Caki2 (cell line): Measurements from ENCODE around the gene SLC24A3. TPM values are rescaled to one million over a fixed set of nuclear protein-coding genes. Genes with fewer than 3 reads are reported as not detected.
"Not testable (repeated sequence)": the region's sequence is repeated elsewhere in the genome, so short reads cannot be mapped to it uniquely, and the experiment has no call there.

Experiments used
- DNase-seq: peaks from one replicate; pipeline ENCODE4 v3.0.0-alpha.2; 2015; ENCODE audit warnings: low read depth
- in situ Hi-C: cut with HindIII; loops from 2 replicates; pipeline ENCODE4 v1.10.0; 2016; ENCODE audit warnings: low sequenced_read_pairs, low pct_unique_long_range_greater_than_20kb, mixed read lengths
- total RNA-seq: library from RNA; depleted of rRNA; stranded (reverse); fragments of >200 nt; shearing (Covaris generic); gene quantifications from 2 replicates; pipeline ENCODE4 v1.2.3, GENCODE V29; 2014; ENCODE audit warnings: low replicate concordance

Gene SLC24A3
- total RNA-seq, 1 experiment from 2014 or later = not detected

DNA sequence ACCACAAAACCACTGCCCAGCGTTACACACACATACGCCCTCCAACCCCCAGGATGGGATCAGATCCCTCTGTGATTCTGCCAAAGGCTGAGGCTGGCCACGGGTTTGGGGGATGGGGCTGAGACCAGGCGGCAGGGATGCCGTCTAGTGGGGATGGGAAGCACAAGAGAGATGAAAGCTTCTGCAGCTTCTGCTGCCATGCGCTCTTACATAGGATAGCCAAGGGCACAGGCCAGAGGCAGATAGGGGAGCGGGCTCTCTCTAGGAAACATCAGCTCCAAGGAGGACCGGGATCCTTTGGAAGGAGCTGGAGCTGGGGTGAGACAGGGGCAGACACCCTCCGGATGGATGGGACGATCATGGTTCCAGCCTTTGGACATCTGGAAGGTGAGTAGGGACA lies 526.9 kb downstream of the SLC24A3 start:
- DNase-seq = no peak
- in situ Hi-C loops = no loop called here

DNA sequence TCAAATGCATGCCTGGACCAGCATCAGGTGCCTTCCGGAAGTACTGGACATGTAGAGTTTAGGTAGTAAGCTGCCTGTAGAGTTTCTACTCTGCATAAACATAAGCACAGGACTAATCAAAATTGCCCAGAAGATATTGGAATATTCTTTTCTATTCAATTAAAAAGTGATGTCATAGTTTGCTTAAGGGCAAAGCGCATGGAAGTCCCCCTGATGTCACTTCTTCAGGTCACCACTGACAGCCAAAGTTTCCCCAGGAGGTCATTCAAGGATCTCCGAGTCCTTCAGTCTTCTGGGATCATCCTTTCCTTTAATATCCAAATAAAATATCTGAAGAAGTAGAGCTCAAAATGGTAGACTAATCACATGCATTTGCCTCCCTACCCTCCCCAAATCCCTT lies 528.1 kb downstream of the SLC24A3 start:
- no peak for DNase-seq
- in situ Hi-C loops = no loop called here

DNA sequence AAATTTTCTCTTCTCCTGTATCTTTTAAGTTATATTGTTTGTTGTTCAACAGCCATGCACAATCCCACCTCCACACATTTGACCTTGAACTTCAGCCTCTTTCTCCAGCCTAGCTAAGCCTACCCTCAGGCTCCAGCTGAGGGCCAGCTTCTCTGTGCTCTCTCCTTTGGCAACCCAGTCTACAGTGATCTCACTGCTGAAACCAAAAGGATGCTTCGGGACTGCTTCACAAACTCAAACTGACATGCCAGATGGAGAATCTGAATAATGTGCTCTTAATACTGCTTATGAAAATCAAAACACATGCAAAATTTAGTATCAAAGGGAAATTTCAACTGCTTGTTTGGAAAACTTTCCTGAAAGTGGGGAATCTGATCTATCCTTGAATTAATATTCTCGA lies 529.5 kb downstream of the SLC24A3 start:
- no peak for DNase-seq
- in situ Hi-C loops = no loop called here

DNA sequence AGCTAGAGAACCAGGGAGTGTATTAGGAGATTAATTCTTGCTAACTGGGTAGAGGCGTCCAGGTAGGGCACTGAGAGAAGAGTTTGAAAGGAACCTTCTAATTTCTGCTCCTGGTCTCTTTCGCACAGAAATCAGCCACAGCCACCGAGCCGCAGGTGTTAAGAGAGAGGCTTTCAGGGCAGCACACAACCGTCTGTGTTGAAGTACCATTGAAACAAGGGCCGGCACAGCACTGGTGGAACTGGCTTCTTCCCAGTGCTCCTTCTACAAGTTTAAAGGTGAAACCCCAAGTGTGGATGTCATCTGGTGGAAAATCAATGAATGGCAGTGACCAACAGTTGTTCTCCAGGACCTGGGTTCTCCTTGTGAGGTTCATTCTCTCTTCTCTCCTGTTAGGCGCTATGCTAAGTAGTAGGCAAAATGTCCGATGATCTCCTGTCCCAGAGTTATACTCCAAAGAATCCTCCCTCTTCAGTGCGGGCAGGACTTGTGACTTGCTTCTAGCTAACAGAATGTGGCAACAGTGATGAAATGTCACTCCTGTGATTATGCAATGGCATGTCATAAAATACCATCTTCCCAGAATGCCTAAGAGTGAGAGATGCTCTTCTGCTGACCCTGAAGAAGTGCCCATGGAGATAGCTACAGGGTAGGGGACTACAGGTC lies 530.7 kb downstream of the SLC24A3 start:
- DNase-seq = no peak
- in situ Hi-C loops = no loop called here

DNA sequence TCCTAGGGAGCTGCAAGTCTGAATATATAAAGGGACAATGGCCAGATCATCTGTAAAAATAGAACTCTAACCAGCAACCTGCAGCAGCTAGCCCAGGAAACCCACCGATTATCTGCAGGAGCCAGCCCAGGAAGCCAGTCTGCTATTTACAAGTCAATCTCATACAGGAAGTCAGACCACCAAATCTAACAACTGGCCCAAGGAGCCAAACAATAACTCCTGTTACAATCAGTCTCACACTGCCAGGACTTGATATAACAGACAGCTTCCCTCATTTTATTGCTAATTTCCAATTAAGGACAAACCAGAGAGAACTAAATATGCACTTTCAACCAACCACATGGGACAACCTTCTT lies 531.2 kb downstream of the SLC24A3 start:
- in situ Hi-C loops = no loop called here

DNA sequence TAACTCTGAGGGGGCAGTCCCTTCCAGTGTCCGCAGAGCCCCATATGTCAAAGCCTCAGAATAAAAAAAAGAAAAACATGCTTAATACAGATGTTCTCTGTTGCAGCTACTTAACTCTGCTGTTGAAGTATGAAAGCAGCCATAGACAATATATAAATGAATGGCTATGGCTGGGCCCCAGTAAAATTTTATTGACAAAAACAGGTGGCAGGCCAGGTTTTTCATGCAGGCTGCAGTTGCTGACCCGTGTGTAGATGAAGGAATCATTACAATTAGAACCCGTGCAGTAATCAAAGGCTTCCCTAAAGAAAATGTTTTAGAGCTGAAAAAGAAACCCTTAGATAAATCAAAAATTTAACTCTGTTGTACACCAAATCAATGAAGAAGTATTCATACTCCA lies 532.7 kb downstream of the SLC24A3 start:
- in situ Hi-C loops = no loop called here
- no peak for DNase-seq

More for the DNA sequence above, 531.2 kb downstream of the SLC24A3 start:
- DNase-seq = no peak

DNA sequence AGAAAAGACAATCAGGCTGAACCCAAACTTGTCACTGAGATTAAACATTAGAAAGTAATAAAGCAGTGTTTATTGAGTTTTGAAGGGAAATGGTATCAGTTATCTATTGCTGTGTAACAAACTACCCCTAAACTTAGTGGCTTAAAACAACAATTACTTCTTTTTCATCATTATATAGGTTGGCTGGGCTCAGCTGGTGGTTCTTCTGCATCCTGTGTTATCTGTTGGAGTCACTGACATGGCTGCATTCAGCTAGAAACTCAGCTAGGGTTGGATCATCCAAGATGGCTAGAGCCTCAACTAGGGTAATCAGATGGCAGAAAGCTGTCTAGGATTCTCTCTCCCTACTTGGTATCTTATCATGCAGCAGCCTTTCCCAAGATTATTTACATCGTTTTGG lies 533.1 kb downstream of the SLC24A3 start:
- no peak for DNase-seq
- in situ Hi-C loops = no loop called here

DNA sequence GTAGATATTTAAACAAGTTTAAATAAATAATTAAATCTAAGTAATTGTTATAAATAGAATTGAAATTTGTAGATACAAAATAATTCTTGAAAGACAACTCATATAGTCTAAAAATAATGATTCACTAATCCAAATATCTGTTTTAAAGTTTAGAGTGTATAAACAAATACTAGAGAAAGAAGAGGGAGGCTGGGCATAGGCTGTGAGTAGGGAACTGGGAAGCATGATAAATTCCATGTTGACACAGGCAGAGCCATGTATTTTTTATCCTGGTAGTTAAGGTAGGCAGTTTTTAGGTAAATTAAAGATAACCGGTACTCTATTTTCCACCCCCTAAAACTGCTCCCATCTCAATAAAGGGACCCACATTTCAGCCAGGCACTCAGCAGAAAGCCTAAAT lies 534.0 kb downstream of the SLC24A3 start:
- in situ Hi-C loops = no loop called here
- no peak for DNase-seq

DNA sequence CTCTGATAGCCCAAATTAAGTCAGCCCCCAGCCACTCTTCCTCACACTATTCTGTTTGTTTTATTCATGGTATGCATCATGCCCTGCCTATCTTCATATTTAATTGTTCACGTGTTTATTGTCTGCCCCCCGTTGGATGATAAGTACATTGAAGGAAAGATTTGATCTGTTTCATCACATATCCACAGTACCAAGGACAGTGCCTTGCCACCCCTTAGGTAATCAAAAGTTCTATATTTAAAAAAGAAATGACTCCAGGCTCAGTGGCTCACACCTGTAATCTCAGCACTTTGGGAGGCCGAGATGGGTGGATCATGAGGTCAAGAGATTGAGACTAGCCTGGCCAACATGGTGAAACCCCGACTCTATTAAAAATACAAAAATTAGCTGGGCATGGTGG lies 535.5 kb downstream of the SLC24A3 start:
- no peak for DNase-seq
- in situ Hi-C loops = no loop called here

DNA sequence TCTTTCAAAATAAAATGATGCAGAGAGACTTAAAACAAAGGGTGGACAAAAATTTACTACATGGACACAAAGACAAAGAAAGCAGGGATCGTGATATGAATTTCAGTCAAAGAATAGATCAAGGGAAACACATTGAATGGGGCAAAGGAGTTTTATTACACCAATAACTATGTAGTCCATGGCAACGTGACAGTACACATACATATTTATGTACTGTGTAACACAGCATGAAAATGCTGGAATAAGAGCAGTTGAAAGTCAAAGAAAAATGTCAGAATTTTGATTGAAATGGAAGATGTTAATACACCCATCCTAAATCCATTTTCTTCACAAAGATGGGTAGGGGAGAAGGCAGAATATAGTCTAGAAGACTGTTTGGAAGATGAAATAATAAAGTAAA lies 536.2 kb downstream of the SLC24A3 start:
- no peak for DNase-seq
- in situ Hi-C loops = no loop called here

DNA sequence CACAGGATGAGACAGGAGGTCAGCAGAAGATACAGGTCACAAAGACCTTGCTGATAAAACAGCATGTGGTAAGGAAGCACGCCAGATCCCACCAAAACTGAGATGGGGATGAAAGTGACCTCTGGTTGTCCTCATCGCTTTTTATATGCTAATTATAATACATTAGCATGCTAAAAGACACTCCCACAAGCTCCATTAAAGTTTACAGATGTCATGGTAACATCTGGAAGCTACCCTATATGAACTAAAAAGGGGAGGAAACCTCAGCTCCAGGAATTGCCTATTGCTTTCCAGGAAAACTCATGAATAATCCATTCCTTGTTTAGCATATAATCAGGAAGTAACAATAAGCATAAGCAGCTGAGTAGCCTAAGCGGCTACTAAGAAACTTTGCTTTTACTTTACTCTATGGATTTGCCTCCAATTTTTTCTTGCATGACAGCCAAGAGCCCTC lies 537.2 kb downstream of the SLC24A3 start:
- in situ Hi-C loops = no loop called here
- no peak for DNase-seq

DNA sequence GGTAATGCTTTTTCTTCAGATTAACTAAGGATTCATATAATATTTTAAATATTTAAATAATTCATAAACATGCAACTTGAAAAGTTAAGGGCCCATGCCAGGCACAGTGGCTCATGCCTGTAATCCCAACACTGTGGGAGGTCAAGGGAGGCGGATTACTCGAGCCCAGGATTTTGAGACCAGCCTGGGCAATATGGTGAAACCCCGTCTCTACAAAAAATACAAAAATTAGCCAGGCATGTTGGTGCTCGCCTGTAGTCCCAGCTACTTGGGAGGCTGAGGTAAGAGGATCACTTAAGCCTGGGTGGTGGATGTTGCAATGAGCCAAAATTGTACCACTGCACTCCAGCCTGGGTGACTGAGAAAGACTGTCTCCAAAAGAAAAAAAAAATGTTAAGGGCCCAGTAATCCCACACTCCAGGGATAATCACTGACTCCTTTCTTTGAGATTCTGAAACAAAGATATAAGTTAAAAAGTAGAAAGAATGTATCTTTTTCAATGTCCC lies 537.7 kb downstream of the SLC24A3 start:
- no peak for DNase-seq
- in situ Hi-C loops = no loop called here

DNA sequence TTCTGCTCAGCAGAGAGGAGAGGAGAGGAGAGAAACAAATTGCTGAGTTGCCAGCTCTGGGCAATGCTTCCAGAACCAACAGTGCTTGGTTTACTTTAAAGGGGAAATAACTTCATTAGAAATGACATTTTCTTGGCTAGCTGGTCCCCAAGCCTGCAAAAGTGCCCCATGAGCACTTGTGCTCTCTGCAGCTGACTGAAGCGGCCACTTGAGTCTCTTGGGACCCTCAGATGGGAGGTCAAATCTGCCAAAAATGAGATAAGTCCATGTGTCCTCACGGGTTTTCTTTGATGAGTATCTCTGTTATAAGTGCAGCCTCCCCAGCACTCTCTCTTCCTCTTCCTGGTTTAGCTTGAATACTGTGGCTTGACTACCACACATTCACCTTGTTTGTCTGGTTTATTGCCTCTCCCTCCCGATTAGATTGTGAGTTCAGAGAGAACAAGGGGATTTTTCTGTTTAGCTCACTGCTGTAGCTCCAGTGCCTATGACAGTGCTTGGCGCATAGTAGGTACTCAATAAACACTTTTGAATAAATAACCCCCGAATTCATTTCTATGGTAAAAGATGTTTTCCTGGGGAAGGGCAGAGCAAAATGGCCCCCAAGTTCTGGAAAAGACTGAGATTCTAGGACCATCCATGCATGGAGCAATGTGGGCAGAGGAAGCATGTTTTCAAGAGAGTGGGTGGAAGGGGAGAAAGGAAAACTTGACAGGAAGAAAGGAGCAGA lies 538.6 kb downstream of the SLC24A3 start:
- DNase-seq = no peak
- in situ Hi-C loops = no loop called here

DNA sequence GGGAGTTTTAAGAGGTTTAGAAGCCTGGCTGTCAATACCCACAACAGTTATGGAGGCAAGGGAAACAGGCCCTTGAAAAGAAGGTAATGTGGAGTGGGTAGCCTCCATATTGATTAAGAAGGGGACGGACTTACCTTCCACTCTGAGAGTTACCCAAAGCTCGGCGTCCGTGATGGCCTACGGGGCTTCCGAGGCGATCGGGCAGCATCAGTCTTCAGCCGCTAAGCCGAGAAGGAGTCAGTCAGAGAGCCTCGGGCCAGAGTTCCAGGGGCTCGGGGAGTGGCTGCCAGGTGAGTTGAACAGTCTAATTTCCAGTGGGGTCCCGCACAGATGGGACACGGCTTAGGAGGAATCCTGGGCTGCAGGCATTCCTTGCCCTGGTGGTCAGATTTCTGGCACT lies 541.8 kb downstream of the SLC24A3 start:
- DNase-seq, in situ Hi-C loops: not testable (repeated sequence)

DNA sequence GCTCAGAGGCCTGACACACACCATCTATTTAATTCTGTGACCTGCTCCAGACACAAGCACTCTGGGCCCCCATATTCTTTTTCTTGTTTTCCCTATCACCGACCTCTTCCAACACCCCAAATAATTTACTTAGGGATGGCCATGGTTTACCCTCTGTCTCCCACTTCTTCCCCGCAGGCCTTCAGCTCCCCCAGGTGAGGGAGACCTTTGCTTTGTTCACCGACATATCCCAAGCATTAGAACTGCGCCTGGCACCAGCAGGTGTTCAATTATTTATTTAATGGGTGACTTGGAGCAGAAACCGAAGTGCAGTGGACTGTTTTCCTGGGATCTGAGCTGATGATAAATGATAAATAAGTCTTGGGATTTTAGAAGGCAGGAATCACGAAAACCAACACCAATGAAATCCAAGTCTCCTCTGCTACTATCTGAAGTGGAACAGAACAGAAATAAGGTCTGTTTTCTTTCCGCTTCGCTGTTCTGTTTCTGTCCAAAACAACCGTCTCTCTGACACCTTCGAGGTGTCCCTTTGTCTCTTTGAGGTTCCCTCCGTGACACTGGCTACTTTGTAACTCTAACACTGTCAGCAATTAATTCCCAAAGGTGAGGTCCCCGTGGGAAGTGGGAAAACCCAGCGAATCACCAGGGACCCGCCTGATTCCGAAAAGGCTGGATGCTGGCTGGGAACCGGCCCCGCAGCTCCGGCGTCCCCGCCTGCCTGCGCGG lies 544.5 kb downstream of the SLC24A3 start:
- DNase-seq = no peak
- in situ Hi-C loops = no loop called here

DNA sequence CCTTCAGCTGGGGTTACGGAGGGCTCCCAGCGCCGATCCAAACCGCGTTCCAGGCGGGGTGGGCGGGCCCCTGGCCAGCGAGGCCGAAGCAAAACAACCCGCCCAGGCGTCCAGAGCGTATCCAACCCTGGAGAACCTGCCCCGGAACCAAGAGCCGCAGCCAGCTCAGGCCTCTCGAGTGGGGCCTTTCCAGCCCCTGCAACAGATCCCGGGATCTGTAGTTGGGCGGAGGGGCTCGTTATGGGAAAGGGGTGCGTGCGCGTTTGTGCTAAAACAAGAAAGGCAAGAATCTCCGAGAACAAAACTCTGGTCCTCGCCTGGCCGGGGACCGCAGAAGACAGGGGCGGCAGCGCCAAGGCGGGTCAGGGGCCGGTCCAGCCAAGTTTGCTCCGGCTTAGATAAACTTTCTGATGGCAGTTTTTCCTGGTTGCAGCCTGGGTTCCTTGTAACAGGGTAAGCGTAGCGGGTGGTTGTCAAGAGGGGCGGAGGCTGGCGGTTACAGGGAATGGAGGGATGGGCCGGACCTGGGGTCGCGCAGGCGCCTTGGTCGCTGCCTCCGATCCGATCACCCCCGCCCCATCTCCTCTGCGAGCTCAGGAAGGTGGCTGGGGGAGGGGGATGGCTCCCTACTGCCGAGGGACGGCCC lies 545.2 kb downstream of the SLC24A3 start:
- peak; percentile 85 for DNase-seq
- in situ Hi-C loops = no loop called here

DNA sequence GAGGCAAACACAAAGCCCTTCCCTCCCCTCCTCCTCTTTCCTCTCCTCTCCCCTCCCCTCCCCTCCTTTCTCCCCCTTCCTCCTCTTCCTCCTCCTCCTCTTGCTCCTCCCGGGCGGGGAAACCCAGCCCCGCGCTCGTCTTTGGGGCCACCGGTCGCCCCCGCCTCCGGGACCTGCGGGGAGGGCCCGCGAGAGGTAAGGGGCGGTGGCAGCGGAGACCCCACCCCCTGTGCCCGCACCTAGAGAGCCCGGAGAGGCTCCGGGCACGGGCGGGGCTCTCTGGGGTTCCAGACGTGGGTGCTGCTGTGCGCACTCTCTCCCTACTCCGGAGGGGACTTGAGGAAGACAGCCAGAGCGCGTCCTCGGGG lies 545.7 kb downstream of the SLC24A3 start, which contains the start of gene RIN2:
RIN2 (plus strand) TSS at position 126 of the 368 bp plus-strand sequence. CDS start 131,344 bp downstream, outside the sequence.
- in situ Hi-C loops = no loop called here

DNA sequence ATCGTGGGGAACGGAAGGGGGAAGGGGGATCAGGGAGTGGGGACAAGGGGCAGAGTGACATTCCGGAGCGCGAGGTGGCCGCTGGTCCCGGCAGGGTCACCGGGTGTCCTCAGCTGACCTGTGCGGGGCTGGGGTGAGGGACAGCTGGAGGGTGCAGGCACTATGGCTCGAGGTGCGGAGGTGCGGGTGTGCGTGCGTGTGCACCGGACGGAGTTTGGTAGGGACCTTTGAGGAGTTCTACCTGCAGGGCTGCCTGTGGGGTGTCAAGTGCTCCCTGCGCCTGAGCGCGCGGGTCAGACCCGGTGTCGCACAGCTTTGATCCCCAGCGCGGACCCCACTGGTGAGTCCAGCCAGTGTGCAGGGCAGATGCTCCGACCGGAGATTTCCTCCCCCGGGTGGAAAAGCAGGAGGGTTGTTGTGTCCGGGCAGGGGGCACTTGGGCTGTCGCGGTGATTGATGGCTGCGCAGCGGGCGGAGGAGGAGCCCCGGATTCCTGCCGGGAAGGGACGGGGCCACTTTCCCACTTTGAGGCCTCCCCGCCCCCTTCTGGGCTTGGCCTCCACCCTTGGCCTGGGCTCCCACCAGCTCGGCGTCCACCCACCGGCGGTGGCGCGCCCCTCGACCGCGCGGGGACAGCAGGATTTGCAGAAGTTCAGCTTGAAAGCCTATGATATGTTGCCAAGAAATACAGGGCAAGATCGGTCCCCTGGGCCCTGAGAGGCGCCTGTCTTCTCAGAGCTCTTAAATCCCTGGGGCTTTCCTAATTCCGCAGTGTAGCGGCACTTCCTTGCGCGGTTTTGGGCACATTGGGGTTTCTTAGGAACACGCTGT lies 546.3 kb downstream of the SLC24A3 start:
- DNase-seq = no peak
- in situ Hi-C loops = no loop called here

More for the DNA sequence above, 545.7 kb downstream of the SLC24A3 start, which contains the start of gene RIN2:
- no peak for DNase-seq
